ENCODE data around the gene CAMK2A.

GRCh38 chr5:150218693-150219035, 70.9 kb downstream of the CAMK2A start:
- no peak for TF ChIP-seq EZH2phosphoT487 (IDR thresholded peaks at IDR 0.05; ENCODE audit: insufficient read depth, low read depth)
- no peak for TF ChIP-seq EZH2 (IDR thresholded peaks at IDR 0.05; ENCODE audit: insufficient read depth, poor library complexity, severe bottlenecking)
